A549 (cell line): Measurements from ENCODE around the gene SUFU. TPM values are rescaled to one million over a fixed set of nuclear protein-coding genes. Genes with fewer than 3 reads are reported as not detected.

Experiments
- ATAC-seq, 2 experiments: fragments of 200-7000 bp in 1 of 2; fragments of >200 bp in 1 of 2; cut with Nextera tagmentation in 1 of 2; cut with Tn5 transposase in 1 of 2; 3 replicates each; pipeline versions ENCODE4 v1.8.0 to v1.9.1; 2018 to 2020; ENCODE audit warnings: mild to moderate bottlenecking in 1 of 2, moderate library complexity in 1 of 2
- CTCF ChIA-PET: fragments of 300-600 bp; sonication (Branson Sonifier 250); formaldehyde crosslinking; extraction: SDS; loops from one replicate; lab custom pipeline; 2021; ENCODE audit warnings: antibody characterized with exemption, inconsistent platforms; lab: Yijun Ruan, JAX
- POLR2A ChIA-PET: fragments of 350-600 bp; formaldehyde crosslinking; extraction: SDS; loops from one replicate; lab custom pipeline; 2021; ENCODE audit warnings: antibody characterized with exemption, inconsistent platforms; lab: Yijun Ruan, JAX
- DNase-seq, 2 experiments: peaks; one replicate each; pipeline versions ENCODE4 v3.0.0 to v3.0.0-alpha.2; 2011 to 2016; ENCODE audit warnings: low read depth in 1 of 2, low spot score in 1 of 2
- FAIRE-seq: peaks from 2 replicates; lab custom pipeline; 2011; peaks lifted over from hg19 to GRCh38; lab: Jason Lieb, UNC
- H3K27ac ChIP-seq, 2 experiments: fragments of >200 bp; sonication (Bioruptor Twin); formaldehyde crosslinking; 3 replicates each; pipeline ENCODE4 v1.5.1; 2016 to 2017
- H3K4me1 ChIP-seq: fragments of >200 bp; sonication (Bioruptor Twin); formaldehyde crosslinking; 3 replicates; pipeline ENCODE4 v1.6.1; 2016
- H3K4me2 ChIP-seq: fragments of >200 bp; sonication (Bioruptor Twin); formaldehyde crosslinking; 3 replicates; pipeline ENCODE4 v1.6.1; 2016
- H3K4me3 ChIP-seq: fragments of >200 bp; sonication (Bioruptor Twin); formaldehyde crosslinking; 3 replicates; pipeline ENCODE4 v1.5.1; 2016
- H3K9me3 ChIP-seq: fragments of >200 bp; sonication (Bioruptor Twin); formaldehyde crosslinking; 3 replicates; pipeline ENCODE4 v1.6.1; 2016
- ATOH8 ChIP-seq: fragments of 250-450 bp; sonication (Bioruptor Pico); IDR thresholded peaks from 2 replicates; pipeline ENCODE4 v1.5.0; 2020; ENCODE audit warnings: low read depth, mild to moderate bottlenecking, moderate library complexity
- CEBPB ChIP-seq, 2 experiments: fragments of >200 bp in 1 of 2; sonication (Bioruptor Twin) in 1 of 2; formaldehyde crosslinking in 1 of 2; IDR thresholded peaks; 2 replicates each; pipeline ENCODE4 v1.6.1; 2012 to 2016
- CHD2 ChIP-seq: fragments of 150-350 bp; IDR thresholded peaks from 2 replicates; pipeline ENCODE4 v1.6.1; 2014; ENCODE audit warnings: low read length; ENCODE audit not compliant: partially characterized antibody
- EHF ChIP-seq: fragments of 250-450 bp; sonication (Bioruptor Pico); IDR thresholded peaks from 2 replicates; pipeline ENCODE4 v1.5.0; 2020; ENCODE audit warnings: mild to moderate bottlenecking
- MAX ChIP-seq: IDR thresholded peaks from 2 replicates; pipeline ENCODE4 v1.6.1; 2012
- NR3C1 ChIP-seq: fragments of >200 bp; sonication (Bioruptor Twin); formaldehyde crosslinking; IDR thresholded peaks from 3 replicates; pipeline ENCODE4 v1.6.1; 2017
- PHF8 ChIP-seq: fragments of 200-600 bp; sonication (generic); IDR thresholded peaks from 2 replicates; pipeline ENCODE4 v1.6.1; 2016; ENCODE audit warnings: low read depth, mild to moderate bottlenecking, antibody characterized with exemption, moderate library complexity, borderline replicate concordance
- SREBF2 ChIP-seq: fragments of 450-650 bp; IDR thresholded peaks from 2 replicates; pipeline ENCODE4 v1.6.1; 2014; ENCODE audit warnings: mild to moderate bottlenecking, moderate library complexity
- TFCP2L1 ChIP-seq: fragments of 250-450 bp; sonication (Bioruptor Pico); IDR thresholded peaks from 2 replicates; pipeline ENCODE4 v1.5.0; 2021; ENCODE audit warnings: mild to moderate bottlenecking
- ZC3H11A ChIP-seq: fragments of 450-650 bp; IDR thresholded peaks from 2 replicates; pipeline ENCODE4 v1.6.1; 2014; ENCODE audit warnings: antibody characterized with exemption, mild to moderate bottlenecking
- WGBS: methylation state at CpG from one replicate; pipeline ENCODE4 v1.1.6; 2017; ENCODE audit errors: missing lambda C conversion rate; 5-methylcytosine and 5-hydroxymethylcytosine counted together
- polyA plus RNA-seq, 4 experiments: library from polyadenylated mRNA; depleted of rRNA in 3 of 4; stranded (reverse); fragments of >200 nt; fragmentation: RNase III in 1 of 4; extraction: RNeasy Plus Mini Kit Qiagen cat#74134 plus additional on column Dnase treatment in 1 of 4; gene quantifications; 2 replicates in 3 of 4; 3 replicates in 1 of 4; pipeline ENCODE4 v1.2.3, GENCODE V29; 2011 to 2017
- small RNA-seq, 6 experiments: library from RNA; depleted of rRNA; stranded (forward); fragments of <200 nt; gene quantifications; one replicate each; pipeline ENCODE3, GENCODE V24; 2012
- TF ChIP-seq, protein P1 (sequence below): fragments of 450-650 bp; IDR thresholded peaks from 2 replicates; pipeline ENCODE4 v1.6.1; 2014; ENCODE audit warnings: antibody characterized with exemption

SUFU gene
- polyA plus RNA-seq, 2 of the 4 experiments (the other 2 are of a cell fraction) = 3.7 to 5.5 TPM

DNA sequence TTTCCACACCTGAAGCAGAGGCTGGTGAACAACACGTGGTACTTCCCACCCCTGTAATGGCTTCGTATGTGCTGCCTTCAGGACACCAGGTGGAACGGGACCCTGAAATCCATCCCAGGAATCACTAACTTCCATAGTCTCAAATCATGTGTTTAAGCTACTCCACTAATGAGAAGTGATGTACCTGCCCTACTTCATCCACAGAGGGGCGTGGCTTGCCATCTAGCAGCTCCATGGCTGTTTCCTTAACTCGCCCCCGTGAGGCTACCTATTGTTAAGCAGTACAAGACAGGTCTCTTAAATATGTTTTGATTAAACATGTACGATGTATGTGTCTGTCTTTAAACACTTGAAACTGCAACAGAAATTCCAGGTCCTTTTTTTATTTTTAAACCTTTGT is 178.6 kb downstream of the SUFU start:
- POLR2A ChIA-PET = no interaction called here
- FAIRE-seq = no peak

DNA sequence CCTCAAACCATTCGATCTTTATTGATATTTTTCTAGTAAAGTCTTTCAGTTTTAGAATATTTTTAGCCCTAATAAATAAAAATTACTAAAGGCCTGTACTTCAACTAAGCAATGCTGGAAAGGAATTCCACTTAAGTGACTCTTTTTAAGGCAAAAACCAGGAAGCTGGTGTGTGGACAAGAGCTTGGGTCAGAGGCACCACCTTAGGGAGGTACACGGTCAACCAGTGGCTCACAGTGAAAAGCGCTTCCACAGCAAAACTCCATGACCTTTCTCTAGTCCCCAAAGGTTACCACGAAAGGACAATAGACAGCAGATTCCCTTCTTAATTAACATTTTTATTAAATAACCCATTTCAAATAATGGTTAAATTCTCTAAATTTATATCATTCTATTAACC is 179.2 kb downstream of the SUFU start:
- WGBS = 82% methylated on average over 4 of the region's 4 CpGs
- CTCF ChIA-PET = interaction anchor here (1.2 to 1.4 kb wide), 2 partner anchors 17 to 20 kb away, joined by 4 read pairs; no protein-coding TSS in a partner anchor
- Histone ChIP-seq H3K4me3 (no peak overlapping the region), H3K4me2 (no peak overlapping the region), H3K4me1 (0 out of 3 replicates have a peak, but pooled peaks cover 4% of the 10 kb centered on the region), H3K27ac (no peak overlapping the region), H3K9me3 (no peaks in the 10 kb centered on the region)
- no peak for TF ChIP-seq ATOH8 (CRISPR knock-in tag)
- no peak for TF ChIP-seq EHF (CRISPR knock-in tag)
- TF ChIP-seq MAX = no peak
- TF ChIP-seq, protein P1, sequence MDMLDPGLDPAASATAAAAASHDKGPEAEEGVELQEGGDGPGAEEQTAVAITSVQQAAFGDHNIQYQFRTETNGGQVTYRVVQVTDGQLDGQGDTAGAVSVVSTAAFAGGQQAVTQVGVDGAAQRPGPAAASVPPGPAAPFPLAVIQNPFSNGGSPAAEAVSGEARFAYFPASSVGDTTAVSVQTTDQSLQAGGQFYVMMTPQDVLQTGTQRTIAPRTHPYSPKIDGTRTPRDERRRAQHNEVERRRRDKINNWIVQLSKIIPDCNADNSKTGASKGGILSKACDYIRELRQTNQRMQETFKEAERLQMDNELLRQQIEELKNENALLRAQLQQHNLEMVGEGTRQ = no peak
- TF ChIP-seq CHD2 = no peak
- TF ChIP-seq SREBF2 = no peak
- TF ChIP-seq NR3C1 = no peak
- TF ChIP-seq TFCP2L1 (CRISPR knock-in tag) = no peak
- POLR2A ChIA-PET = no interaction called here
- FAIRE-seq (no peak), ATAC-seq (no peak), DNase-seq (no peak)

More for the DNA sequence above, 178.6 kb downstream of the SUFU start:
- WGBS = 91% methylated on average over 7 of the region's 7 CpGs
- Histone ChIP-seq H3K27ac (no peak overlapping the region), H3K4me1 (0 out of 3 replicates have a peak, but pooled peaks cover 4% of the 10 kb centered on the region), H3K9me3 (no peaks in the 10 kb centered on the region), H3K4me3 (no peak overlapping the region), H3K4me2 (no peak overlapping the region)
- CTCF ChIA-PET = interaction anchor here (1.2 to 1.4 kb wide), 2 partner anchors 18 to 21 kb away, joined by 4 read pairs; no protein-coding TSS in a partner anchor
- no peak for DNase-seq
- TF ChIP-seq PHF8 = no peak
- TF ChIP-seq MAX = no peak
- TF ChIP-seq NR3C1 = no peak
- TF ChIP-seq CEBPB (IDR thresholded peaks at IDR 0.05) = no peak
- TF ChIP-seq ZC3H11A = no peak
- ATAC-seq = no peak

Small RNA genes lying within 50 kb of the gene (small RNA-seq; reads per million reads assigned to genes)
- gene RNU6-43P = 0 to 0.43 (median 0.10) reads per million in 6 experiments

Other genes with a start within 250 kb of the SUFU start
- 20.5 and 27.6 TPM in 2 replicates for gene NFKB2, start 108.3 kb upstream of the SUFU start, polyA plus RNA-seq (2011; rRNA removed)
- 35.7 to 63.6 TPM (median 36.6 TPM) in 3 replicates for gene NFKB2, start 108.3 kb upstream of the SUFU start, polyA plus RNA-seq (2017; fragmentation: RNase III; extraction: RNeasy Plus Mini Kit Qiagen cat#74134 plus additional on column Dnase treatment)
- gene PSD, start 85.2 kb upstream of the SUFU start, polyA plus RNA-seq (2011; rRNA removed) = 0.14 and 0.19 TPM in 2 replicates
- gene PSD, start 85.2 kb upstream of the SUFU start, polyA plus RNA-seq (2017; fragmentation: RNase III; extraction: RNeasy Plus Mini Kit Qiagen cat#74134 plus additional on column Dnase treatment) = 0.42 to 0.75 TPM (median 0.70 TPM) in 3 replicates
- 3.7 and 4.8 TPM in 2 replicates for gene FBXL15, start 83.1 kb upstream of the SUFU start, polyA plus RNA-seq (2011; rRNA removed)
- gene FBXL15, start 83.1 kb upstream of the SUFU start, polyA plus RNA-seq (2017; fragmentation: RNase III; extraction: RNeasy Plus Mini Kit Qiagen cat#74134 plus additional on column Dnase treatment) = 8.7 to 10.4 TPM (median 9.4 TPM) in 3 replicates
- 42.5 and 43.7 TPM in 2 replicates for gene CUEDC2, start 71.4 kb upstream of the SUFU start, polyA plus RNA-seq (2011; rRNA removed)
- gene CUEDC2, start 71.4 kb upstream of the SUFU start, polyA plus RNA-seq (2017; fragmentation: RNase III; extraction: RNeasy Plus Mini Kit Qiagen cat#74134 plus additional on column Dnase treatment) = 52.1 to 69.3 TPM (median 67.4 TPM) in 3 replicates
- gene C10orf95, start 52.4 kb upstream of the SUFU start, polyA plus RNA-seq (2011; rRNA removed) = 0.09 and 0.12 TPM in 2 replicates
- 0.07 to 0.13 TPM (median 0.07 TPM) in 3 replicates for gene C10orf95, start 52.4 kb upstream of the SUFU start, polyA plus RNA-seq (2017; fragmentation: RNase III; extraction: RNeasy Plus Mini Kit Qiagen cat#74134 plus additional on column Dnase treatment)
- gene ACTR1A, start 1.3 kb upstream of the SUFU start, polyA plus RNA-seq (2011; rRNA removed) = 114 and 135 TPM in 2 replicates
- gene ACTR1A, start 1.3 kb upstream of the SUFU start, polyA plus RNA-seq (2017; fragmentation: RNase III; extraction: RNeasy Plus Mini Kit Qiagen cat#74134 plus additional on column Dnase treatment) = 81.3 to 86.1 TPM (median 85.8 TPM) in 3 replicates
- 26.6 and 32.5 TPM in 2 replicates for gene TRIM8, start 140.5 kb downstream of the SUFU start, polyA plus RNA-seq (2011; rRNA removed)
- 21.1 to 22.8 TPM (median 21.2 TPM) in 3 replicates for gene TRIM8, start 140.5 kb downstream of the SUFU start, polyA plus RNA-seq (2017; fragmentation: RNase III; extraction: RNeasy Plus Mini Kit Qiagen cat#74134 plus additional on column Dnase treatment)
- 18.2 and 20.2 TPM in 2 replicates for gene ARL3, start 210.4 kb downstream of the SUFU start, polyA plus RNA-seq (2011; rRNA removed)
- gene ARL3, start 210.4 kb downstream of the SUFU start, polyA plus RNA-seq (2017; fragmentation: RNase III; extraction: RNeasy Plus Mini Kit Qiagen cat#74134 plus additional on column Dnase treatment) = 20.7 to 22.7 TPM (median 21.3 TPM) in 3 replicates
- 4.7 and 5.6 TPM in 2 replicates for gene SFXN2, start 210.7 kb downstream of the SUFU start, polyA plus RNA-seq (2011; rRNA removed)
- 7.4 to 8.5 TPM (median 7.9 TPM) in 3 replicates for gene SFXN2, start 210.7 kb downstream of the SUFU start, polyA plus RNA-seq (2017; fragmentation: RNase III; extraction: RNeasy Plus Mini Kit Qiagen cat#74134 plus additional on column Dnase treatment)
- gene WBP1L, start 240.0 kb downstream of the SUFU start, polyA plus RNA-seq (2011; rRNA removed) = 23.5 and 25.1 TPM in 2 replicates
- gene WBP1L, start 240.0 kb downstream of the SUFU start, polyA plus RNA-seq (2017; fragmentation: RNase III; extraction: RNeasy Plus Mini Kit Qiagen cat#74134 plus additional on column Dnase treatment) = 17.4 to 20.7 TPM (median 19.8 TPM) in 3 replicates